ENCODE data around the gene POLR3E.

Gene POLR3E, protein sequence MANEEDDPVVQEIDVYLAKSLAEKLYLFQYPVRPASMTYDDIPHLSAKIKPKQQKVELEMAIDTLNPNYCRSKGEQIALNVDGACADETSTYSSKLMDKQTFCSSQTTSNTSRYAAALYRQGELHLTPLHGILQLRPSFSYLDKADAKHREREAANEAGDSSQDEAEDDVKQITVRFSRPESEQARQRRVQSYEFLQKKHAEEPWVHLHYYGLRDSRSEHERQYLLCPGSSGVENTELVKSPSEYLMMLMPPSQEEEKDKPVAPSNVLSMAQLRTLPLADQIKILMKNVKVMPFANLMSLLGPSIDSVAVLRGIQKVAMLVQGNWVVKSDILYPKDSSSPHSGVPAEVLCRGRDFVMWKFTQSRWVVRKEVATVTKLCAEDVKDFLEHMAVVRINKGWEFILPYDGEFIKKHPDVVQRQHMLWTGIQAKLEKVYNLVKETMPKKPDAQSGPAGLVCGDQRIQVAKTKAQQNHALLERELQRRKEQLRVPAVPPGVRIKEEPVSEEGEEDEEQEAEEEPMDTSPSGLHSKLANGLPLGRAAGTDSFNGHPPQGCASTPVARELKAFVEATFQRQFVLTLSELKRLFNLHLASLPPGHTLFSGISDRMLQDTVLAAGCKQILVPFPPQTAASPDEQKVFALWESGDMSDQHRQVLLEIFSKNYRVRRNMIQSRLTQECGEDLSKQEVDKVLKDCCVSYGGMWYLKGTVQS
- 9.6 to 37.5 (median 27.1) reads per million in 18 experiments for total RNA-seq

DNA sequence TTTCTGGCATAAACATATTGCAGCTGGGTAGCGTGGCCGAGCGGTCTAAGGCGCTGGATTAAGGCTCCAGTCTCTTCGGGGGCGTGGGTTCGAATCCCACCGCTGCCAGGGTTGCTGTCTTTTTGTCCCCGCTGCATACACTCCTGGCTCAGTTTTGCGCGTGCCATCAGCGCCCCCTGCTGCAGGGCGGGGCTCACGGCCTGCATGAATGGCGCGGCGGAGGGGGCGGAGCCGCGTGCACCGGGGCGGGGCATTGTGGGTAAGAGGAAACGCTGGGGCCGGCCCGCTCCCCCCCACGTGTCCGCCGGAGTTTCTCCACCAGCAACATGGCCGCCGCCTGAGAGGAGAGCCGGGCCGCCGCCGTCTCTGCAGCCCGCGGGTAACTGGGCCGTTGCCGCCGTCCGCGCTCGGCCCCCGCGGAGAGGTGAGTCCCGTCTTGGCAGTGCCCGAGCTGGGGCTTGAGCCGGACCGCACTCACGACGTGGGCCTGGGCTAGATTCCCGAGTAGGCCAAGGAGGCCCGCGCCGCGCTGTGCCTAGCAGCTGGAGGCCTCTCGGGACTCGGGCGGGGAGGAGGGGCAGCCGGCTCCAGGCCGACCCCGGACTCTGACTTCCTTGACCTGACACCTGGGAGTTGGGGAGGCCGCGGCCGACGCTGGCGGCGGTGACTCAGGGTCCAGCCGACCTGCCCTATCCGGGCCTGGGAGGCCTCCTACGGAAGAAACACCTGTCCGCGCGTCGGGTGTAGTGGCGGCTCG is at the start of gene POLR3E:
TSS of gene POLR3E (plus strand) at position 296 of the 757 bp plus-strand sequence. CDS start 5,560 bp downstream, outside the sequence.
- peak; percentile 99 for DNase-seq

DNA sequence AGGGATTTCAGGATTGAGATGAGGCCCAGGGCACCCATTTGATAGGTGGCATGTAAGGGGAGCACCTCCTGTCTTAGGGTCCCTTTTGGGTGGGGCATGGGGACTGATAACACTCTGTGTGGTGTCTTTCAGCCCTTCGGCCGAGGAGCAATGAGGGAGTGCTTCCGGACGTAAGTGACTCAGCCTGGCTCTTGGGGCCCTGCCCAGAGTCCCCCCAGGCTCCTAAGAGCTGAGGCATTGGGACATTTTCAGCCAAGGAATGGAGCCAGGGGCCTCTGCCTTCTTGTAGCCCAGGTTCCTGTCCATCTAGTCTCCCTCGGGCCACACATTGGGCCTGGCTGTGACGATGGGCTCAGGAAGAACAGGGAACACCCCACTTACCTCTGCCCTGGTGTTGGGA is 46.7 kb upstream of the POLR3E start:
- no peak for DNase-seq

DNA sequence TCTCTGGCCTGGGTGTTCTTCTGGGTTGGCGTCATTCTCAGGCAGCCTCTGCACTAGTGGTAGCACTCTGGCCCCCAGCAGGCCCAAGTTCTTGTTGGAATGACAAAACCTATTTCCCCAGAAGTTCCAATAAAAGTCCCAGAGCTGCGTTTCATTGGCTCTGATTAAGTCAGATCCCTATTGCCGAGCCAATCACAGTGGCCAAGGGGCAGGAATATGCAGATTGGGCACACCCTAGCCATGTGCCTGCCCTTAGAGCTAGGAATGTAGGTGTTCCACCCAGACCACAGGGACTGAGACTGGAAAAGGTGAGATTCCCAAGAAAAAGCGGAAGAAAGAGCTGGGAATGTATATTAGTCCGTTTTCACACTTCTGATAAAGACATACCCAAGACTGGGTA is 44.9 kb upstream of the POLR3E start:
- no peak for DNase-seq

DNA sequence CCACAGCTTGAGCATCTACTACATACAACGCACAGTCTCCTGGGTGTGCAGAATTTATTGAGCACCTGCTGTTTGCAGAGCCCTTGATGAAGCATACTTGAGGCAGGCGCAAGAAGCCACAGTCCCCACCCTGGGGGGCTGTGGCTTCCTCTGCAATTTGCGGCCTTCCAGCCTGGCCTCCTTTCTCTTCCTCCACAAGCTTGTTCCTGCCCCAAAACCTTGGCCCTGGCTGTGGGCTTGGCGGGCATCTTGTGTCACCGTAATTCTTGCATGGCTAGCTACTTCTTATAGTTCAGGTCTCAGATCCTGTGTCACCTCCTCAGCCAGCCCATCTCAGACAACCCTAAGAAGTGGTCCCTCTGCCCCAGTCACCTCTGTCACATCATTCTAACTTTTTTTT is 43.9 kb upstream of the POLR3E start:
- DNase-seq, result no peak

GRCh38 chr16:22255335-22255734 is 41.9 kb upstream of the POLR3E start:
- peak in 1 of 2 donors; percentile 1 for DNase-seq

GRCh38 chr16:22257440-22257839 is 39.8 kb upstream of the POLR3E start:
- DNase-seq, result no peak

GRCh38 chr16:22260490-22260889 is 36.7 kb upstream of the POLR3E start:
- no peak for DNase-seq

- DNase-seq, result no peak
Measured at GRCh38 chr16:22262460-22262859, 34.7 kb upstream of the POLR3E start.

GRCh38 chr16:22264786-22265185 is 32.4 kb upstream of the POLR3E start:
- DNase-seq, result no peak

- DNase-seq, result no peak
Measured at GRCh38 chr16:22265351-22265750, 31.9 kb upstream of the POLR3E start.

DNA sequence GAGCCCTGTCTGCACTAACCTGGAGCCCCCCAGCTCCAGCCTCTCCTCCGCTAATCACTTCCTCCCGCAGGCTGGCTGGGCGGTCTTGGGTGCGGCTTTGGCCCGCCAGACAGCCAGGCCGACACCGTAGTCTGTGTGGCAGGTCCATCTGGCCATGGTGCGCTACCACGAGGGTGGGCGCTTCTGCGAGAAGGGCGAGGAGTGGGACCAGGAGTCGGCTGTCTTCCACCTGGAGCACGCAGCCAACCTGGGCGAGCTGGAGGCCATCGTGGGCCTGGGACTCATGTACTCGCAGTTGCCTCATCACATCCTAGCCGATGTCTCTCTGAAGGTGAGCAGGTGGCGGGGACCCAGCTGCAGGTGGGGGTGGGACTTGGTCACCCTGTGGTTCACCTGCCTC is 30.7 kb upstream of the POLR3E start:
- no peak for DNase-seq

GRCh38 chr16:22267764-22268163 is 29.4 kb upstream of the POLR3E start:
- DNase-seq, result no peak

GRCh38 chr16:22270525-22270924 is 26.7 kb upstream of the POLR3E start:
- DNase-seq, result peak; percentile 6 to 34

DNA sequence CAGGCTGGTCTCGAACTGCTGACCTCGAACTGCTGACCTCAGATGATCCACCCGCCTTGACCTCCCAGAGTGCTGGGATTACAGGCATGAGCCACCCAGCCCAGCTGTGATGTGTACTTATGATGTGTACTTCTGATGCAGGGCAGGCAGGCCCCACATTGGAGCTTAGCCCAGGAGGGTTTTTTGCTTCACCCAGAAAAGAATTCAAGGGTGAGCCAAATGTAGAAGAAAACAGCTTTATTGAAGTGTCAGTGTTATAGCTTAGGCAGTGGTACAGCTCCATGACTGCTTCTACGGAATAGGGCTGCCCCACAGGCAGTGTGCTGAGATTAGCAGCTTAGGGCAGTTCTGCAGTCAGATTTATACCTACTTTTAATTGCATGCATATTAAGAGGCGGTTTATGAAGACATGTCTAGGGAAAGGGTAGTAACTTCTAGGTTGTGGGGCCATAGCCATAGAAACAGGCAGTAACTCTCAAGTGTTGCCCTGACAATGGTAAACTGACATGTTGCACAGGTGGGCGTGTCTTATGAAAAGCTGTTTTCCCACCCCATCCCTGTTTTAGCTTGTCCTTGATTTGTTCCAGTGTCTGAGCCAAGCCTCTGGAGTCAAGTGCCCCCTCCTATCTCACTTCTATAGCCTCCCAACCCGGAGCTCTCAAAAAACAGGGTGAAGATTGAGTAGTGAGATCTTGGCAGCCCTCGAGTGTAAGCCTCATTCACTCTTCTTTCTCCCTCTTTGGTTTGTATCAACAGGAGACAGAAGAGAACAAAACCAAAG is 24.1 kb upstream of the POLR3E start:
- DNase-seq, result no peak

GRCh38 chr16:22274916-22275315 is 22.3 kb upstream of the POLR3E start:
- DNase-seq, result no peak

DNA sequence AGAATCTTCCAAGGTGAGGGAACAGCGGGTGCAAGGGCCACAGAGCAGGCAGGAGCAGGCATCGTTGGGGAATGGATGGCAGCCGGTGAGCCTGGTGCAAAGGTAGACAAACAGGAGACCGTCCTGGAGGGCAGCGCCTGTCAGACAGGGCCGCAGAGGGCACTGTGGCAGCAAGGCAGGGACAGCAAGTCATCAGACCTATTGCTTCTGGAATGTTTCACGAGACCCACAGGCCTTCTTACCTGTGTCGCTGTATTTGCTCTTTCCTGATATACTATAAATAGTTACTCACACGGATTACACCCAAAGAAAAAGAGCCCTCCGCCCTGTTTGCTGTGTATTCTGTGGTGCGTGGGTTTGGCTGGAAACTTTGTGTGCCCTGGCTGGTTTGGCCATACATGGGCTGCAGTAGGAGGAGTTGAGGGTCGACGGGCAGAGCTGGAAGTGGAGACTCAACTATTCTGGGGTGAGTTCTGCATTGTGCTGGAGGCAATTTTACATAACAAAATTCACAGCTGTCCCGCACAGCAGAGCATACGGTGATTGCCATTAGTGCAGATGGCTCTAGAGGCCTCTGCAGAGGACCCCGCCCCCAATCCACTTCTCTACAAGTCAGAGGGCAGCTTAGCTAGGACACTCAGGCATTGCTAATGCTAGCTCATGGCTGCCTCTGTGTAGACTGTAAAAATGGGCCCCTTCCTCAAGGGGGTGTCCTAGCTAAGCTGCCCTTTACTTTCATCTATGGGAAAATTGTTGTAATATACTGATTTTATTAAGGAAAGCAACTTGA is 18.6 kb upstream of the POLR3E start:
- no peak for DNase-seq

GRCh38 chr16:22282254-22282892 is 14.8 kb upstream of the POLR3E start:
- no peak for DNase-seq

- DNase-seq, result no peak
Measured at GRCh38 chr16:22284637-22285036, 12.6 kb upstream of the POLR3E start.

- DNase-seq, result no peak
Measured at GRCh38 chr16:22285080-22285479, 12.1 kb upstream of the POLR3E start.

DNA sequence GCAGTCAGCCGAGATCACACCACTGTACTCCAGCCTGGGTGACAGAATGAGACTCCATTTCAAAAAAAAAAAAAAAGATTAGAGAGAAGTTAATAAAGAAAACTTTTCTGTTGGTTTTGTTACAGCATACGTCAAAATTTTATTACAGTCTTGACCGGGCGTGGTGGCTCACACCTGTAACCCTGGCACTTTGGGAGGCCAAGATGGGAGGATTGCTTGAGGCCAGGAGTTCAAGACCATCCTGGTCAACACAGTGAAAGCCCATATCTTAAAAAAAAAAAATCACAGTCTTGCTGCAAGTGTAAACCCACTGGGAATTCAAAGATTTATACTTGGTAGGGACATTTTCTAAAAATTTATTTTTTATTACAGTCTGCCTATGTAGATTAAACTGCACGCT is 6.2 kb upstream of the POLR3E start:
- DNase-seq, result no peak

- no peak for DNase-seq
Measured at GRCh38 chr16:22291860-22292318, 5.3 kb upstream of the POLR3E start.

Data from inflammatory macrophage (primary cell).